DMS153 treated with DMSO at 0.1 percent for 48 hours (cell line): Measurements from ENCODE around the gene CNTNAP3.
"Not testable (repeated sequence)": the region's sequence is repeated elsewhere in the genome, so short reads cannot be mapped to it uniquely, and the experiment has no call there.

ENCODE experiments used
- DNase-seq: peaks from one replicate; lab custom pipeline; 2025; ENCODE audit not compliant: unreplicated experiment; lab: John Stamatoyannopoulos, UW

Gene CNTNAP3

GRCh38 chr9:39287980-39288379 is at the start of gene CNTNAP3:
Gene CNTNAP3 (minus strand): TSS chr9:39288167. CDS start chr9:39288064, 103 bp downstream.
- not testable (repeated sequence) for DNase-seq

- DNase-seq, result not testable (repeated sequence)
Measured at GRCh38 chr9:39279995-39280394, 8.0 kb downstream of the CNTNAP3 start.

GRCh38 chr9:39242513-39242912 is 45.5 kb downstream of the CNTNAP3 start:
- DNase-seq, result not testable (repeated sequence)

- DNase-seq, result not testable (repeated sequence)
Measured at GRCh38 chr9:39232130-39232991, 55.6 kb downstream of the CNTNAP3 start.

- not testable (repeated sequence) for DNase-seq
Measured at GRCh38 chr9:39215976-39216375, 72.0 kb downstream of the CNTNAP3 start.

GRCh38 chr9:39209773-39210172 is 78.2 kb downstream of the CNTNAP3 start:
- not testable (repeated sequence) for DNase-seq

GRCh38 chr9:39206643-39207042 is 81.3 kb downstream of the CNTNAP3 start:
- not testable (repeated sequence) for DNase-seq

GRCh38 chr9:39205842-39206241 is 82.1 kb downstream of the CNTNAP3 start:
- DNase-seq, result not testable (repeated sequence)

- DNase-seq, result not testable (repeated sequence)
Measured at GRCh38 chr9:39200412-39200811, 87.6 kb downstream of the CNTNAP3 start.

- not testable (repeated sequence) for DNase-seq
Measured at GRCh38 chr9:39198000-39198709, 89.8 kb downstream of the CNTNAP3 start.

- DNase-seq, result not testable (repeated sequence)
Measured at GRCh38 chr9:39171370-39171769, 116.6 kb downstream of the CNTNAP3 start.

GRCh38 chr9:39157714-39158113 is 130.3 kb downstream of the CNTNAP3 start:
- not testable (repeated sequence) for DNase-seq

GRCh38 chr9:39132826-39133552 is 155.0 kb downstream of the CNTNAP3 start:
- DNase-seq, result not testable (repeated sequence)

GRCh38 chr9:39121401-39121800 is 166.6 kb downstream of the CNTNAP3 start:
- not testable (repeated sequence) for DNase-seq

- DNase-seq, result not testable (repeated sequence)
Measured at GRCh38 chr9:39111746-39112145, 176.2 kb downstream of the CNTNAP3 start.

- DNase-seq, result no peak
Measured at GRCh38 chr9:39108145-39108544, 179.8 kb downstream of the CNTNAP3 start.

GRCh38 chr9:39097208-39097607 is 190.8 kb downstream of the CNTNAP3 start:
- not testable (repeated sequence) for DNase-seq

- not testable (repeated sequence) for DNase-seq
Measured at GRCh38 chr9:39085311-39085710, 202.7 kb downstream of the CNTNAP3 start.

- not testable (repeated sequence) for DNase-seq
Measured at GRCh38 chr9:39082574-39082973, 205.4 kb downstream of the CNTNAP3 start.

GRCh38 chr9:39080081-39080480 is 207.9 kb downstream of the CNTNAP3 start:
- not testable (repeated sequence) for DNase-seq

- DNase-seq, result not testable (repeated sequence)
Measured at GRCh38 chr9:39078621-39079256, 209.2 kb downstream of the CNTNAP3 start.
